Naive thymus-derived CD4-positive, alpha-beta T cell (primary cell): Measurements from ENCODE around the gene PHTF1. TPM values are rescaled to one million over a fixed set of nuclear protein-coding genes. Genes with fewer than 3 reads are reported as not detected.
A peak's percentile ranks its signal among the peaks of the same experiment; 100 is the strongest.

Experiments used
- ATAC-seq: fragments of 150-1000 bp; cut with Tn5 transposase; 2 replicates; pipeline ENCODE4 v1.10.0; 2021; ENCODE audit warnings: mild to moderate bottlenecking, moderate library complexity
- CTCF ChIA-PET: fragments of 350-600 bp; sonication (Branson Sonifier 250); formaldehyde crosslinking; loops from one replicate; lab custom pipeline; 2021; ENCODE audit warnings: antibody characterized with exemption; lab: Charles Lee
- POLR2A ChIA-PET: fragments of 350-600 bp; sonication (Branson Sonifier 250); formaldehyde crosslinking; loops from one replicate; lab custom pipeline; 2021; ENCODE audit warnings: antibody characterized with exemption, inconsistent platforms; lab: Charles Lee
- DNase-seq, 9 donors: peaks; one replicate each; pipeline versions ENCODE4 v3.0.0 to v3.0.0-alpha.2; 2020 to 2022; ENCODE audit warnings: mixed read lengths in 1 of 9
- H3K27ac ChIP-seq: one replicate; pipeline ENCODE4 v1.7.0; 2013; ENCODE audit warnings: mild to moderate bottlenecking, low read depth, low read length, moderate library complexity
- H3K27me3 ChIP-seq, 2 donors: one replicate each; pipeline ENCODE4 v1.7.0; 2013; ENCODE audit warnings: low read length in 2 of 2, mild to moderate bottlenecking in 2 of 2, moderate library complexity in 2 of 2; ENCODE audit not compliant: control insufficient read depth in 2 of 2, insufficient read depth in 2 of 2
- H3K36me3 ChIP-seq, 3 experiments: 1 replicate in 2 of 3; 2 replicates in 1 of 3; pipeline ENCODE4 v1.7.0; 2013; ENCODE audit warnings: low read length in 3 of 3, mild to moderate bottlenecking in 3 of 3, moderate library complexity in 1 of 3; ENCODE audit not compliant: insufficient read depth in 3 of 3, control insufficient read depth in 2 of 3
- H3K4me1 ChIP-seq, 2 donors: one replicate each; pipeline ENCODE4 v1.7.0; 2013; ENCODE audit warnings: low read length in 2 of 2, mild to moderate bottlenecking in 2 of 2, moderate library complexity in 1 of 2; ENCODE audit not compliant: control insufficient read depth in 2 of 2, insufficient read depth in 2 of 2
- H3K4me3 ChIP-seq: 2 replicates; pipeline ENCODE4 v1.7.0; 2013; ENCODE audit warnings: mild to moderate bottlenecking, low read length
- H3K9me3 ChIP-seq, 3 experiments: 1 replicate in 2 of 3; 2 replicates in 1 of 3; pipeline ENCODE4 v1.7.0; 2013; ENCODE audit warnings: low read length in 3 of 3; ENCODE audit not compliant: control insufficient read depth in 2 of 3
- H3K27ac Mint-ChIP-seq, 9 donors: one replicate each; pipeline ENCODE4 v1.8.0; 2020 to 2022; ENCODE audit warnings: mixed read lengths in 9 of 9, mild to moderate bottlenecking in 8 of 9, moderate library complexity in 5 of 9, inconsistent platforms in 2 of 9
- H3K27me3 Mint-ChIP-seq, 5 donors: one replicate each; pipeline ENCODE4 v1.8.0; 2021 to 2022; ENCODE audit warnings: mixed read lengths in 5 of 5, mild to moderate bottlenecking in 1 of 5
- H3K36me3 Mint-ChIP-seq, 5 donors: one replicate each; pipeline ENCODE4 v1.8.0; 2020 to 2022; ENCODE audit warnings: mixed read lengths in 5 of 5, mild to moderate bottlenecking in 3 of 5, inconsistent platforms in 1 of 5
- H3K4me1 Mint-ChIP-seq, 7 donors: one replicate each; pipeline ENCODE4 v1.8.0; 2020 to 2022; ENCODE audit warnings: mixed read lengths in 7 of 7, mild to moderate bottlenecking in 3 of 7, inconsistent platforms in 1 of 7
- H3K4me3 Mint-ChIP-seq, 10 donors: one replicate each; pipeline ENCODE4 v1.8.0; 2020 to 2022; ENCODE audit warnings: mild to moderate bottlenecking in 10 of 10, mixed read lengths in 10 of 10, moderate library complexity in 6 of 10, inconsistent platforms in 2 of 10
- H3K9me3 Mint-ChIP-seq, 11 donors: one replicate each; pipeline ENCODE4 v1.8.0; 2020 to 2022; ENCODE audit warnings: mixed read lengths in 11 of 11, mild to moderate bottlenecking in 4 of 11, inconsistent platforms in 1 of 11, moderate library complexity in 1 of 11
- intact Hi-C, 2 donors: fragments of 100-400 bp; cut with micrococcal nuclease; formaldehyde crosslinking; loops; one replicate each; pipeline ENCODE4 v1.15.1; 2023
- polyA plus RNA-seq, 2 donors: library from polyadenylated mRNA; unstranded; fragments of 300-500 nt; fragmentation: Illumina TruSeq; gene quantifications; one replicate each; pipeline ENCODE4 v1.2.3, GENCODE V29; 2021
- total RNA-seq, 6 experiments: library from RNA in 5 of 6; stranded (reverse) in 5 of 6; gene quantifications; 1 replicate in 5 of 6; 2 replicates in 1 of 6; pipeline ENCODE4 v1.2.3 and lab custom pipeline; 2021 to 2026

Gene PHTF1
- total and polyA plus RNA-seq, 7 experiments from 2014 or later, result 1.4 to 21.0 (median 2.5) TPM

DNA sequence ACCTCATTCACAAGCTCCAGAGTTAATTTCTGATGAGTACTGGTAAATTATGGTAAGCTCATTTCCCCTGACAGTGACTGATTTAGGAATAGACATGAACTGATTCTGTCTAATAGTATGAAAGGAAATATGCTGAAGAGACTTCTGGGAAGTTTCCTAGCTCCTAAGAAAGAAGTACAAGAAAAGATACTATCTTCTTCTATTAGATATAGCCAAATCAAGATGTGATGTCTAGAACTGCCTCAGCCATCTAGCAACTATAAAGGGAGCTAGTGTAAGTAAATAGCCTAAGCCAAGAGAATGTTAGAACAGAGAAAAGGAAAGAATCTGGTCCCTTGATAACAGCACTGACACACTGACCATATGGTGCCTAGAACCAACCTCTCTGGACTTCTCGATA is 10.7 kb upstream of the PHTF1 start:
- DNase-seq (no peak), ATAC-seq (no peak)
- no peaks in the 10 kb centered on the region for H3K9me3 Mint-ChIP-seq
- H3K4me1 Mint-ChIP-seq, result peaks cover 15 to 55% (median 41%) of the 10 kb centered on the region in 7 donors
- no peaks in the 10 kb centered on the region for H3K27me3 Mint-ChIP-seq
- no peaks in the 10 kb centered on the region for H3K27me3 ChIP-seq
- H3K4me3 ChIP-seq, result no peak overlapping the region
- peak overlapping the region in 7 of 9 donors; percentile 35 to 83 (median 52) for H3K27ac Mint-ChIP-seq
- H3K36me3 ChIP-seq, result peaks cover 8 to 34% (median 9%) of the 10 kb centered on the region in 3 experiments
- no peaks in the 10 kb centered on the region for H3K9me3 ChIP-seq
- no peak overlapping the region for H3K27ac ChIP-seq
- intact Hi-C loops, result no loop called here
- H3K4me3 Mint-ChIP-seq, result no peak overlapping the region
- POLR2A ChIA-PET, result interaction anchor here (0.7 kb wide), 1 partner anchor 100 kb away, joined by 3 read pairs; no protein-coding TSS in a partner anchor
- peaks cover 0 to 37% (median 24%) of the 10 kb centered on the region in 5 donors for H3K36me3 Mint-ChIP-seq
- peaks cover 0 to 7% of the 10 kb centered on the region in 2 donors for H3K4me1 ChIP-seq
- CTCF ChIA-PET, result interaction anchor here (0.6 kb wide), 1 partner anchor 182 kb away, joined by 3 read pairs; no protein-coding TSS in a partner anchor

- H3K9me3 Mint-ChIP-seq, result no peaks in the 10 kb centered on the region
- Histone ChIP-seq H3K4me1 (peaks cover 0 to 7% of the 10 kb centered on the region in 2 donors), H3K9me3 (no peaks in the 10 kb centered on the region), H3K27me3 (no peaks in the 10 kb centered on the region), H3K4me3 (no peak overlapping the region), H3K27ac (no peak overlapping the region), H3K36me3 (peaks cover 8 to 36% (median 9%) of the 10 kb centered on the region in 3 experiments)
- H3K4me3 Mint-ChIP-seq, result no peak overlapping the region
- peaks cover 15 to 55% (median 41%) of the 10 kb centered on the region in 7 donors for H3K4me1 Mint-ChIP-seq
- H3K27me3 Mint-ChIP-seq, result no peaks in the 10 kb centered on the region
- CTCF ChIA-PET, result no interaction called here
- intact Hi-C loops, result no loop called here
- POLR2A ChIA-PET, result interaction anchor here (0.7 kb wide), 1 partner anchor 100 kb away, joined by 3 read pairs; no protein-coding TSS in a partner anchor
- ATAC-seq (no peak), DNase-seq (no peak)
- peak overlapping the region in 5 of 9 donors; percentile 35 to 83 (median 55) for H3K27ac Mint-ChIP-seq
- H3K36me3 Mint-ChIP-seq, result peaks cover 0 to 41% (median 24%) of the 10 kb centered on the region in 5 donors
These were observed 10.3 kb upstream of the PHTF1 start for GRCh38 chr1:113769601-113769970.

- ATAC-seq, result no peak
- no peak overlapping the region for H3K4me3 Mint-ChIP-seq
- Histone ChIP-seq H3K36me3 (peaks cover 8 to 35% (median 9%) of the 10 kb centered on the region in 3 experiments), H3K27me3 (no peaks in the 10 kb centered on the region), H3K4me3 (no peak overlapping the region), H3K4me1 (peaks cover 0 to 7% of the 10 kb centered on the region in 2 donors), H3K27ac (peak overlapping the region; percentile 12), H3K9me3 (no peaks in the 10 kb centered on the region)
- POLR2A ChIA-PET, result interaction anchor here (0.7 to 1.5 kb wide), 3 partner anchors 28 to 92 kb away, joined by 3 to 5 read pairs (median 4); no protein-coding TSS in a partner anchor
- H3K4me1 Mint-ChIP-seq, result peaks cover 16 to 55% (median 41%) of the 10 kb centered on the region in 7 donors
- peak overlapping the region in 8 of 9 donors; percentile 13 to 83 (median 54) for H3K27ac Mint-ChIP-seq
- intact Hi-C loops, result no loop called here
- H3K9me3 Mint-ChIP-seq, result no peaks in the 10 kb centered on the region
- H3K27me3 Mint-ChIP-seq, result no peaks in the 10 kb centered on the region
- H3K36me3 Mint-ChIP-seq, result peaks cover 0 to 42% (median 24%) of the 10 kb centered on the region in 5 donors
- DNase-seq, result no peak
- CTCF ChIA-PET, result interaction anchor here (0.6 kb wide), 1 partner anchor 219 kb away, joined by 3 read pairs; no protein-coding TSS in a partner anchor
These were observed 9.8 kb upstream of the PHTF1 start for GRCh38 chr1:113768916-113769600.

- no peak overlapping the region for H3K4me3 ChIP-seq
- Mint-ChIP-seq H3K27ac (peak overlapping the region in 6 of 9 donors; percentile 9 to 66 (median 32)), H3K36me3 (peaks cover 0 to 49% (median 17%) of the 10 kb centered on the region in 5 donors), H3K4me1 (peaks cover 14 to 40% (median 30%) of the 10 kb centered on the region in 7 donors), H3K27me3 (no peaks in the 10 kb centered on the region), H3K4me3 (no peak overlapping the region), H3K9me3 (peaks cover 0 to 2% (median 0%) of the 10 kb centered on the region in 11 donors)
- H3K27ac ChIP-seq, result no peak overlapping the region
- H3K4me1 ChIP-seq, result peaks cover 0 to 7% of the 10 kb centered on the region in 2 donors
- no peak for DNase-seq
- no peak for ATAC-seq
- ChIA-PET POLR2A (no interaction called here), CTCF (no interaction called here)
- H3K27me3 ChIP-seq, result no peaks in the 10 kb centered on the region
- H3K9me3 ChIP-seq, result no peaks in the 10 kb centered on the region
- H3K36me3 ChIP-seq, result peaks cover 8 to 31% (median 9%) of the 10 kb centered on the region in 3 experiments
- intact Hi-C loops, result no loop called here
These were observed 6.3 kb upstream of the PHTF1 start for GRCh38 chr1:113765306-113766230.

DNA sequence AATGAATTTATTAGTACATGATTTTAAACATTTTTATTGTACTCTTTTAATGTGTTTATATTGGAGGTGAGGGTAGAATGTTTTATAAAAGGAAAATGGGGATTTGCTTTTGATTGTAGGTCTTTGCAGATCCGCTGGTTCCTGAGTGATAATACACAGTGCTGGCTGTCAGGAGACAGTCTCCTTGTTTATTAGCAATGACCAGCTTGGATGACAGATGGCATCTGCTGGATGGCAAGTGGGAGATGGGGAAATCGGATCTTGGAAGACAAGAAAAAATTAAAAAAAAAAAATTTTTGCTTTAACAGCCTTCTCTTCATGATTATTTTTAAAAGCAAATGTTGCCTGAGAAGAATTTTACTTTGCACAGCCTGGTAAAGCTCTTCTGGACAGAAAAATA is 4.4 kb upstream of the PHTF1 start:
- H3K27me3 ChIP-seq, result no peaks in the 10 kb centered on the region
- ChIA-PET POLR2A (interaction anchor here (0.7 to 1.6 kb wide), 2 partner anchors 48 to 360 kb away, joined by 3 to 5 read pairs; no protein-coding TSS in a partner anchor), CTCF (no interaction called here)
- H3K4me1 ChIP-seq, result peaks cover 0 to 4% of the 10 kb centered on the region in 2 donors
- Mint-ChIP-seq H3K4me3 (no peak overlapping the region), H3K27me3 (no peaks in the 10 kb centered on the region), H3K9me3 (peaks cover 0 to 2% (median 0%) of the 10 kb centered on the region in 11 donors), H3K4me1 (peaks cover 0 to 30% (median 20%) of the 10 kb centered on the region in 7 donors), H3K27ac (peak overlapping the region in 6 of 9 donors; percentile 2 to 85 (median 53)), H3K36me3 (peaks cover 0 to 45% (median 16%) of the 10 kb centered on the region in 5 donors)
- intact Hi-C loops, result no loop called here
- H3K27ac ChIP-seq, result no peak overlapping the region
- no peaks in the 10 kb centered on the region for H3K9me3 ChIP-seq
- no peak for DNase-seq
- ATAC-seq, result no peak
- H3K36me3 ChIP-seq, result peaks cover 8 to 35% (median 9%) of the 10 kb centered on the region in 3 experiments
- no peak overlapping the region for H3K4me3 ChIP-seq

DNA sequence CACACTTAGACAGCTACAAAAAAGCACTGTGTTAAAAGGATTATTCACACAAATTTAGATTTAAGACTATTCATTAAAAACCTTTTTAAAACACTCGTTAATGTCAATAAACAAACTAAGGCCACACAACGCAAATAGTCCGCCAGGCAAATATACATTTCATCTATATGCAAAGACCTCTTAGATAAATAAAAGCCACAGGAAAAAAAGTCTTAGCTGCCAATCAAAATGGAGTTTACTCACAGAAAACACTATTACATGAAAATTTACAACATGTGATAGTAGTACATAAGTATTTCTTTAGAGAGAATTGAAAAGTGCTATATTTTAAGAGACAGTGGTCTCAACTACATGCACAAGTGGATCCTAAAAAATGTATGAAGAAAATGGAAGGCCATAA is 2.7 kb upstream of the PHTF1 start:
- POLR2A ChIA-PET, result interaction anchor here (0.6 to 0.7 kb wide), 2 partner anchors 137 to 1087 kb away, joined by 3 read pairs; no protein-coding TSS in a partner anchor

More for the DNA sequence above, 2.7 kb upstream of the PHTF1 start:
- DNase-seq, result no peak
- CTCF ChIA-PET, result interaction anchor here (0.6 to 0.9 kb wide), 2 partner anchors 15 to 46 kb away, joined by 3 read pairs; no protein-coding TSS in a partner anchor
- Histone ChIP-seq H3K27me3 (no peaks in the 10 kb centered on the region), H3K27ac (no peak overlapping the region), H3K9me3 (no peaks in the 10 kb centered on the region), H3K4me1 (peaks cover 0 to 11% of the 10 kb centered on the region in 2 donors), H3K4me3 (no peak overlapping the region), H3K36me3 (peaks cover 8 to 23% (median 9%) of the 10 kb centered on the region in 3 experiments)
- intact Hi-C loops, result no loop called here
- peaks cover 0 to 31% (median 16%) of the 10 kb centered on the region in 7 donors for H3K4me1 Mint-ChIP-seq
- H3K36me3 Mint-ChIP-seq, result peaks cover 0 to 30% (median 11%) of the 10 kb centered on the region in 5 donors
- H3K9me3 Mint-ChIP-seq, result peaks cover 0 to 2% (median 0%) of the 10 kb centered on the region in 11 donors
- no peak overlapping the region for H3K4me3 Mint-ChIP-seq
- H3K27me3 Mint-ChIP-seq, result no peaks in the 10 kb centered on the region
- peak overlapping the region in 4 of 9 donors; percentile 13 to 51 (median 28) for H3K27ac Mint-ChIP-seq
- no peak for ATAC-seq
